Prostate gland (tissue), 2 donors: ENCODE data around the gene MRPS6.

Experiments
- POLR2AphosphoS5 ChIP-seq: sonication (generic); formaldehyde crosslinking; IDR thresholded peaks from one replicate; pipeline ENCODE4 v1.6.1; 2017; ENCODE audit warnings: antibody characterized with exemption
- TF ChIP-seq, protein P1 (sequence below), 4 experiments: fragments of 200-600 bp in 2 of 4; fragments of 450-650 bp in 2 of 4; sonication (generic) in 2 of 4; IDR thresholded peaks; 1 replicate in 3 of 4; 2 replicates in 1 of 4; pipeline ENCODE4 v1.5.1; 2016 to 2019; ENCODE audit warnings: antibody characterized with exemption in 4 of 4, mild to moderate bottlenecking in 2 of 4, moderate library complexity in 2 of 4

DNA sequence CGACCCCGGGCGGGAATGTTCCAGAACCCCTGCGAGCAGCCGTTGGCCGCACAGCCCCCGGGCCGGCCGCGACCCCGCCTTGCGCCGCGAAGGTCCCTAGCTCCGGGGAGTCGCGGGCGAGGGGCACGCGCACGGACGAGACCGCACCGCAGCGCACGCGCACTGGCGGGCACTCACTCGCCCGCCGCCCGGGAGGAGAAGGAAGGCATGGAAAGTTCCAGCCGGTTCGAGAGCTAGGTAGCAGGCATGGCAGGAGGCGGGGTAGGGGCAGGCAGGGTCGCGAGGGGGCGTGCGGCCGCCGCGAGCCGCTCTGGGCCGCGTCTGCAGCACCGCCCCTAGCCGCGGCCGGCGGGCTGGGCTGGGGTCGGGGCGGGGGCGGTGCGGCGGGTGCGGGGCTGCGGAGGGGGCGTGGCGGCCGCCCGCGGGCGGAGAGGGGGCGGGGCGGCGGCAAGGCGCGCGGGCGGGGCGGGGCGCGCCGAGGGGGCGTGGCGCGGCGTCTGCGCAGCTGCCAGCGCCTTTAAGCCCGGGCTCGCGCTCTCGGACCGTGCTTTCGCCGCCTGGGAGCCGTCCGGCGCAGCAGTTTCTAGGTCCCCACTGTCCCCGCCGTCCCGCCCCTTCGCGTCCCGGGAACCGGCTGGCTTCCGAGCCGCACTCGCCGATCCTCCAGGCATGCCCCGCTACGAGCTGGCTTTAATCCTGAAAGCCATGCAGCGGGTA lies at the start of gene MRPS6, which contains the start of gene SLC5A3:
- TF ChIP-seq, protein P1, sequence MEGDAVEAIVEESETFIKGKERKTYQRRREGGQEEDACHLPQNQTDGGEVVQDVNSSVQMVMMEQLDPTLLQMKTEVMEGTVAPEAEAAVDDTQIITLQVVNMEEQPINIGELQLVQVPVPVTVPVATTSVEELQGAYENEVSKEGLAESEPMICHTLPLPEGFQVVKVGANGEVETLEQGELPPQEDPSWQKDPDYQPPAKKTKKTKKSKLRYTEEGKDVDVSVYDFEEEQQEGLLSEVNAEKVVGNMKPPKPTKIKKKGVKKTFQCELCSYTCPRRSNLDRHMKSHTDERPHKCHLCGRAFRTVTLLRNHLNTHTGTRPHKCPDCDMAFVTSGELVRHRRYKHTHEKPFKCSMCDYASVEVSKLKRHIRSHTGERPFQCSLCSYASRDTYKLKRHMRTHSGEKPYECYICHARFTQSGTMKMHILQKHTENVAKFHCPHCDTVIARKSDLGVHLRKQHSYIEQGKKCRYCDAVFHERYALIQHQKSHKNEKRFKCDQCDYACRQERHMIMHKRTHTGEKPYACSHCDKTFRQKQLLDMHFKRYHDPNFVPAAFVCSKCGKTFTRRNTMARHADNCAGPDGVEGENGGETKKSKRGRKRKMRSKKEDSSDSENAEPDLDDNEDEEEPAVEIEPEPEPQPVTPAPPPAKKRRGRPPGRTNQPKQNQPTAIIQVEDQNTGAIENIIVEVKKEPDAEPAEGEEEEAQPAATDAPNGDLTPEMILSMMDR (IDR thresholded peaks at IDR 0.05): peak in 1 of 4 experiments; percentile 5
- TF ChIP-seq POLR2AphosphoS5: peak; percentile 36
